GM23338 (cell line): ENCODE measurements around the gene DAGLA. TPM values are rescaled to one million over a fixed set of nuclear protein-coding genes. Genes with fewer than 3 reads are reported as not detected.

Source experiments
- ATAC-seq: fragments of 200-7000 bp; cut with Tn5 transposase; 3 replicates; pipeline ENCODE4 v1.9.1; 2020
- DNase-seq: peaks from one replicate; pipeline ENCODE4 v3.0.0-alpha.2; 2015; ENCODE audit warnings: low spot score
- H2AFZ ChIP-seq: fragments of 200-600 bp; sonication (generic); 2 replicates; pipeline ENCODE4 v1.8.0; 2016; ENCODE audit warnings: antibody characterized with exemption, mild to moderate bottlenecking, moderate library complexity
- H3F3A ChIP-seq: fragments of 200-600 bp; sonication (generic); replicated peaks from 2 replicates; pipeline ENCODE4 v1.8.0; 2017; ENCODE audit warnings: antibody characterized with exemption, mixed run types, low read depth
- H3K27ac ChIP-seq: fragments of 200-600 bp; sonication (generic); 2 replicates; pipeline ENCODE4 v1.6.1; 2016; ENCODE audit warnings: low read depth
- H3K27me3 ChIP-seq: fragments of 200-600 bp; sonication (generic); 2 replicates; pipeline ENCODE4 v1.8.0; 2016; ENCODE audit warnings: mild to moderate bottlenecking, mixed run types, moderate library complexity; ENCODE audit not compliant: insufficient read depth
- H3K36me3 ChIP-seq: fragments of 200-600 bp; sonication (generic); 2 replicates; pipeline ENCODE4 v1.8.0; 2016; ENCODE audit warnings: mild to moderate bottlenecking; ENCODE audit not compliant: insufficient read depth
- H3K4me1 ChIP-seq: fragments of 200-600 bp; sonication (generic); 2 replicates; pipeline ENCODE4 v1.8.0; 2016; ENCODE audit warnings: mild to moderate bottlenecking, moderate library complexity; ENCODE audit not compliant: insufficient read depth
- H3K4me2 ChIP-seq: fragments of 200-600 bp; sonication (generic); 2 replicates; pipeline ENCODE4 v1.7.1; 2017; ENCODE audit warnings: mixed run types
- H3K4me3 ChIP-seq: fragments of 200-600 bp; sonication (generic); 2 replicates; pipeline ENCODE4 v1.6.1; 2016; ENCODE audit warnings: mixed run types
- H3K79me2 ChIP-seq: fragments of 200-600 bp; sonication (generic); replicated peaks from 2 replicates; pipeline ENCODE4 v1.8.0; 2017; ENCODE audit warnings: mild to moderate bottlenecking; ENCODE audit not compliant: insufficient read depth
- H3K9me2 ChIP-seq: fragments of 200-600 bp; sonication (generic); 2 replicates; pipeline ENCODE4 v1.8.0; 2017; ENCODE audit not compliant: insufficient read depth
- H4K20me1 ChIP-seq: fragments of 200-600 bp; sonication (generic); replicated peaks from 2 replicates; pipeline ENCODE4 v1.8.0; 2017; ENCODE audit warnings: mild to moderate bottlenecking; ENCODE audit not compliant: insufficient read depth
- H3K27ac Mint-ChIP-seq: 2 replicates; pipeline ENCODE4 v1.8.0; 2020; ENCODE audit warnings: inconsistent platforms, mild to moderate bottlenecking, moderate library complexity, mixed read lengths
- H3K27me3 Mint-ChIP-seq: 3 replicates; pipeline ENCODE4 v1.8.0; 2022; ENCODE audit warnings: low read depth, mild to moderate bottlenecking, moderate library complexity, mixed read lengths, inconsistent platforms; ENCODE audit not compliant: insufficient read depth, poor library complexity
- H3K36me3 Mint-ChIP-seq: 3 replicates; pipeline ENCODE4 v1.8.0; 2021; ENCODE audit warnings: low read depth, mild to moderate bottlenecking, inconsistent platforms, moderate library complexity, mixed read lengths
- H3K4me1 Mint-ChIP-seq: 3 replicates; pipeline ENCODE4 v1.8.0; 2020; ENCODE audit warnings: mild to moderate bottlenecking, inconsistent platforms, mixed read lengths
- H3K4me3 Mint-ChIP-seq: 3 replicates; pipeline ENCODE4 v1.8.0; 2021; ENCODE audit warnings: moderate library complexity, mild to moderate bottlenecking, inconsistent platforms, mixed read lengths
- H3K9me3 Mint-ChIP-seq: 3 replicates; pipeline ENCODE4 v1.8.0; 2020; ENCODE audit warnings: moderate library complexity, mild to moderate bottlenecking, inconsistent platforms, mixed read lengths
- EZH2 ChIP-seq: fragments of 200-600 bp; sonication (generic); IDR thresholded peaks from one replicate; pipeline ENCODE4 v1.8.0; 2017; ENCODE audit warnings: antibody characterized with exemption, mild to moderate bottlenecking, low read depth; ENCODE audit not compliant: unreplicated experiment
- JUNB ChIP-seq: IDR thresholded peaks from one replicate; pipeline ENCODE4 v1.6.1; 2016; ENCODE audit warnings: antibody characterized with exemption; ENCODE audit not compliant: unreplicated experiment
- ZNF331 ChIP-seq: fragments of 250-450 bp; sonication (Bioruptor Pico); IDR thresholded peaks from 2 replicates; pipeline ENCODE4 v1.5.0; 2020; ENCODE audit warnings: low read depth, mild to moderate bottlenecking, moderate library complexity
- polyA plus RNA-seq: library from polyadenylated mRNA; unstranded; fragments of >200 nt; fragmentation: Nextera tagmentation; extraction: Ambion mirVana; gene quantifications from 2 replicates; pipeline ENCODE4 v1.2.1, GENCODE V29; 2016
- total RNA-seq: library from RNA; depleted of rRNA; stranded (reverse); fragments of >200 nt; shearing (Covaris generic); gene quantifications from 2 replicates; pipeline ENCODE4 v1.2.3, GENCODE V29; 2014
- TF ChIP-seq, protein P1 (sequence below): fragments of 250-450 bp; sonication (Bioruptor Pico); IDR thresholded peaks from 2 replicates; pipeline ENCODE4 v1.5.0; 2020; ENCODE audit warnings: mild to moderate bottlenecking, moderate library complexity
- TF ChIP-seq, protein P2 (sequence below): IDR thresholded peaks from one replicate; pipeline ENCODE4 v1.6.1; 2018; ENCODE audit warnings: antibody characterized with exemption; ENCODE audit not compliant: unreplicated experiment
- TF ChIP-seq, protein P3 (sequence below): IDR thresholded peaks from 2 replicates; pipeline ENCODE4 v1.6.1; 2016; ENCODE audit warnings: antibody characterized with exemption
- TF ChIP-seq, protein P4 (sequence below), 2 experiments: fragments of 200-600 bp in 1 of 2; sonication (generic) in 1 of 2; conservative IDR thresholded peaks; 2 replicates each; pipeline versions ENCODE4 v1.5.1 to v1.6.1; 2016 to 2017; ENCODE audit warnings: antibody characterized with exemption in 2 of 2, low read depth in 2 of 2, mild to moderate bottlenecking in 2 of 2, moderate library complexity in 1 of 2

DAGLA gene
- total and polyA plus RNA-seq, 2 experiments from 2014 or later: 0.55 to 2.5 TPM

DNA sequence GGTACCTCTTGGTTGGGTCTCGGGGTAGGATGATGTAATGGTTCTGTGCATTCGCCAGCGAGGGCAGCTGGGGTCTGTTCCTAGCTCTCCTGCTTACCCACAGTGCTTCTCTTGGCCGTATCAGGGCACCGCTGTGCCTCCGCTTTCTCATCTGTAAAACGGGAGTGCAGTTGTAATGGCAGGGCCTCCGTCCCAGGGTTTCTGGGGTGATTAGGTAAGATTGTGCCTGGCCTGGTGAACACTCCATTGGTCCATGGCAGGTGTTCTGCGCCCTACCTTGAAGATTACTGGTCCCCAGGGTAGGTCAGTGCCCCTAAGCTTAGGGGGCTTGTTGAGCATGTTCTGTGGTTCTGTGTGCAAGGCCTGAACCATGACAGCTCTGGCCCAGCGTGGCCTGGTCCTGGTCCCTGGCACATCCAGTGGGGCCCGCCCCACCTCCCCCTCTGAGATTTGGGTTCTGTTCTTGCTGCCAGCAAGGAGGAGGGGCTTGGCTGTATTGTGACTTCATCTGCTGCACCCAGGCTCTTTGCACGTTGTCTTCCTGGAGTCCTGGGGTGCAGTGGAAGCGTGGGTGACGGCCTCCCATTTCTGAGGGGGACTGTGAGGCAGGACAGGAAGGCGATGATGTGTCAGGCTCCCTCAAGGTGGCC is 77.1 kb downstream of the DAGLA start (continued):
- TF ChIP-seq, protein P1, sequence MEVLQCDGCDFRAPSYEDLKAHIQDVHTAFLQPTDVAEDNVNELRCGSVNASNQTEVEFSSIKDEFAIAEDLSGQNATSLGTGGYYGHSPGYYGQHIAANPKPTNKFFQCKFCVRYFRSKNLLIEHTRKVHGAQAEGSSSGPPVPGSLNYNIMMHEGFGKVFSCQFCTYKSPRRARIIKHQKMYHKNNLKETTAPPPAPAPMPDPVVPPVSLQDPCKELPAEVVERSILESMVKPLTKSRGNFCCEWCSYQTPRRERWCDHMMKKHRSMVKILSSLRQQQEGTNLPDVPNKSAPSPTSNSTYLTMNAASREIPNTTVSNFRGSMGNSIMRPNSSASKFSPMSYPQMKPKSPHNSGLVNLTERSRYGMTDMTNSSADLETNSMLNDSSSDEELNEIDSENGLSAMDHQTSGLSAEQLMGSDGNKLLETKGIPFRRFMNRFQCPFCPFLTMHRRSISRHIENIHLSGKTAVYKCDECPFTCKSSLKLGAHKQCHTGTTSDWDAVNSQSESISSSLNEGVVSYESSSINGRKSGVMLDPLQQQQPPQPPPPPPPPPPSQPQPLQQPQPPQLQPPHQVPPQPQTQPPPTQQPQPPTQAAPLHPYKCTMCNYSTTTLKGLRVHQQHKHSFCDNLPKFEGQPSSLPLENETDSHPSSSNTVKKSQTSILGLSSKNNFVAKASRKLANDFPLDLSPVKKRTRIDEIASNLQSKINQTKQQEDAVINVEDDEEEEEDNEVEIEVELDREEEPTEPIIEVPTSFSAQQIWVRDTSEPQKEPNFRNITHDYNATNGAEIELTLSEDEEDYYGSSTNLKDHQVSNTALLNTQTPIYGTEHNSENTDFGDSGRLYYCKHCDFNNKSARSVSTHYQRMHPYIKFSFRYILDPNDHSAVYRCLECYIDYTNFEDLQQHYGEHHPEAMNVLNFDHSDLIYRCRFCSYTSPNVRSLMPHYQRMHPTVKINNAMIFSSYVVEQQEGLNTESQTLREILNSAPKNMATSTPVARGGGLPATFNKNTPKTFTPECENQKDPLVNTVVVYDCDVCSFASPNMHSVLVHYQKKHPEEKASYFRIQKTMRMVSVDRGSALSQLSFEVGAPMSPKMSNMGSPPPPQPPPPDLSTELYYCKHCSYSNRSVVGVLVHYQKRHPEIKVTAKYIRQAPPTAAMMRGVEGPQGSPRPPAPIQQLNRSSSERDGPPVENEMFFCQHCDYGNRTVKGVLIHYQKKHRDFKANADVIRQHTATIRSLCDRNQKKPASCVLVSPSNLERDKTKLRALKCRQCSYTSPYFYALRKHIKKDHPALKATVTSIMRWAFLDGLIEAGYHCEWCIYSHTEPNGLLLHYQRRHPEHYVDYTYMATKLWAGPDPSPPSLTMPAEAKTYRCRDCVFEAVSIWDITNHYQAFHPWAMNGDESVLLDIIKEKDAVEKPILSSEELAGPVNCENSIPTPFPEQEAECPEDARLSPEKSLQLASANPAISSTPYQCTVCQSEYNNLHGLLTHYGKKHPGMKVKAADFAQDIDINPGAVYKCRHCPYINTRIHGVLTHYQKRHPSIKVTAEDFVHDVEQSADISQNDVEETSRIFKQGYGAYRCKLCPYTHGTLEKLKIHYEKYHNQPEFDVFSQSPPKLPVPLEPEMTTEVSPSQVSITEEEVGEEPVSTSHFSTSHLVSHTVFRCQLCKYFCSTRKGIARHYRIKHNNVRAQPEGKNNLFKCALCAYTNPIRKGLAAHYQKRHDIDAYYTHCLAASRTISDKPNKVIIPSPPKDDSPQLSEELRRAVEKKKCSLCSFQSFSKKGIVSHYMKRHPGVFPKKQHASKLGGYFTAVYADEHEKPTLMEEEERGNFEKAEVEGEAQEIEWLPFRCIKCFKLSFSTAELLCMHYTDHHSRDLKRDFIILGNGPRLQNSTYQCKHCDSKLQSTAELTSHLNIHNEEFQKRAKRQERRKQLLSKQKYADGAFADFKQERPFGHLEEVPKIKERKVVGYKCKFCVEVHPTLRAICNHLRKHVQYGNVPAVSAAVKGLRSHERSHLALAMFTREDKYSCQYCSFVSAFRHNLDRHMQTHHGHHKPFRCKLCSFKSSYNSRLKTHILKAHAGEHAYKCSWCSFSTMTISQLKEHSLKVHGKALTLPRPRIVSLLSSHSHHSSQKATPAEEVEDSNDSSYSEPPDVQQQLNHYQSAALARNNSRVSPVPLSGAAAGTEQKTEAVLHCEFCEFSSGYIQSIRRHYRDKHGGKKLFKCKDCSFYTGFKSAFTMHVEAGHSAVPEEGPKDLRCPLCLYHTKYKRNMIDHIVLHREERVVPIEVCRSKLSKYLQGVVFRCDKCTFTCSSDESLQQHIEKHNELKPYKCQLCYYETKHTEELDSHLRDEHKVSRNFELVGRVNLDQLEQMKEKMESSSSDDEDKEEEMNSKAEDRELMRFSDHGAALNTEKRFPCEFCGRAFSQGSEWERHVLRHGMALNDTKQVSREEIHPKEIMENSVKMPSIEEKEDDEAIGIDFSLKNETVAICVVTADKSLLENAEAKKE (CRISPR knock-in tag): no peak
- no peak for TF ChIP-seq ZNF331 (CRISPR knock-in tag)
- no peak for TF ChIP-seq JUNB
- TF ChIP-seq, protein P2, sequence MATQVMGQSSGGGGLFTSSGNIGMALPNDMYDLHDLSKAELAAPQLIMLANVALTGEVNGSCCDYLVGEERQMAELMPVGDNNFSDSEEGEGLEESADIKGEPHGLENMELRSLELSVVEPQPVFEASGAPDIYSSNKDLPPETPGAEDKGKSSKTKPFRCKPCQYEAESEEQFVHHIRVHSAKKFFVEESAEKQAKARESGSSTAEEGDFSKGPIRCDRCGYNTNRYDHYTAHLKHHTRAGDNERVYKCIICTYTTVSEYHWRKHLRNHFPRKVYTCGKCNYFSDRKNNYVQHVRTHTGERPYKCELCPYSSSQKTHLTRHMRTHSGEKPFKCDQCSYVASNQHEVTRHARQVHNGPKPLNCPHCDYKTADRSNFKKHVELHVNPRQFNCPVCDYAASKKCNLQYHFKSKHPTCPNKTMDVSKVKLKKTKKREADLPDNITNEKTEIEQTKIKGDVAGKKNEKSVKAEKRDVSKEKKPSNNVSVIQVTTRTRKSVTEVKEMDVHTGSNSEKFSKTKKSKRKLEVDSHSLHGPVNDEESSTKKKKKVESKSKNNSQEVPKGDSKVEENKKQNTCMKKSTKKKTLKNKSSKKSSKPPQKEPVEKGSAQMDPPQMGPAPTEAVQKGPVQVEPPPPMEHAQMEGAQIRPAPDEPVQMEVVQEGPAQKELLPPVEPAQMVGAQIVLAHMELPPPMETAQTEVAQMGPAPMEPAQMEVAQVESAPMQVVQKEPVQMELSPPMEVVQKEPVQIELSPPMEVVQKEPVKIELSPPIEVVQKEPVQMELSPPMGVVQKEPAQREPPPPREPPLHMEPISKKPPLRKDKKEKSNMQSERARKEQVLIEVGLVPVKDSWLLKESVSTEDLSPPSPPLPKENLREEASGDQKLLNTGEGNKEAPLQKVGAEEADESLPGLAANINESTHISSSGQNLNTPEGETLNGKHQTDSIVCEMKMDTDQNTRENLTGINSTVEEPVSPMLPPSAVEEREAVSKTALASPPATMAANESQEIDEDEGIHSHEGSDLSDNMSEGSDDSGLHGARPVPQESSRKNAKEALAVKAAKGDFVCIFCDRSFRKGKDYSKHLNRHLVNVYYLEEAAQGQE: no peak
- no peak for TF ChIP-seq EZH2

DNA sequence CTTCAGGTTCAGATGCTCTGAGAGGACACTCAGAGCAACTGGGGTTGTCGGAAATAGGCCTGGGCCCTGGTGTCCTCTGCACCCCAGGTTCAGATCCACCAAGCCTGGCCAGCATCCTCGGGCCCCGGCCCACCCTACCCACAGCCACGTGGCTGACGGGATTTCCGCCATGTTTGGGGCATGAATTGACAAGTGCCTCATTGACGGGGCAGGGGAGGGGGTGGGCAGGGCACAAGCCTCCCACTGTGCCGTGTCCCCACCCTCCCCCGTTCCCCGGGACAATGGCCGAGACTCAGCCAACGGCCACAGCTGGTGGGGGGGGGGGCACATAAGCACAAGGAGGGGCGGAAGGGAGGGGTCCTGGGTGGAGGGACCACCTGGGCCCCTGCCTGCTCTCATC is 80.8 kb downstream of the DAGLA start:
- H3K79me2 ChIP-seq: no peaks in the 10 kb centered on the region
- H3F3A ChIP-seq: no peaks in the 10 kb centered on the region
- H3K9me2 ChIP-seq: no peaks in the 10 kb centered on the region
- ATAC-seq (no peak), DNase-seq (no peak)
- peaks cover 15% of the 10 kb centered on the region for H3K27me3 Mint-ChIP-seq
- H3K4me1 Mint-ChIP-seq: peaks cover 34% of the 10 kb centered on the region
- no peak overlapping the region for H3K4me3 ChIP-seq
- no peaks in the 10 kb centered on the region; the same call in 2 of the 3 replicates for H3K9me3 Mint-ChIP-seq
- no peaks in the 10 kb centered on the region for H3K36me3 Mint-ChIP-seq
- no peaks in the 10 kb centered on the region for H3K27me3 ChIP-seq
- no peaks in the 10 kb centered on the region for H4K20me1 ChIP-seq
- no peak overlapping the region for H3K4me2 ChIP-seq
- no peak overlapping the region for H2AFZ ChIP-seq
- H3K4me3 Mint-ChIP-seq: no peak overlapping the region
- H3K27ac Mint-ChIP-seq: no peak overlapping the region
- no peak overlapping the region for H3K27ac ChIP-seq
- H3K36me3 ChIP-seq: no peaks in the 10 kb centered on the region
- peaks cover 26% of the 10 kb centered on the region; the same call in 1 of the 2 replicates for H3K4me1 ChIP-seq
- TF ChIP-seq, protein P3, sequence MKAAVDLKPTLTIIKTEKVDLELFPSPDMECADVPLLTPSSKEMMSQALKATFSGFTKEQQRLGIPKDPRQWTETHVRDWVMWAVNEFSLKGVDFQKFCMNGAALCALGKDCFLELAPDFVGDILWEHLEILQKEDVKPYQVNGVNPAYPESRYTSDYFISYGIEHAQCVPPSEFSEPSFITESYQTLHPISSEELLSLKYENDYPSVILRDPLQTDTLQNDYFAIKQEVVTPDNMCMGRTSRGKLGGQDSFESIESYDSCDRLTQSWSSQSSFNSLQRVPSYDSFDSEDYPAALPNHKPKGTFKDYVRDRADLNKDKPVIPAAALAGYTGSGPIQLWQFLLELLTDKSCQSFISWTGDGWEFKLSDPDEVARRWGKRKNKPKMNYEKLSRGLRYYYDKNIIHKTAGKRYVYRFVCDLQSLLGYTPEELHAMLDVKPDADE: no peak
- TF ChIP-seq, protein P4, sequence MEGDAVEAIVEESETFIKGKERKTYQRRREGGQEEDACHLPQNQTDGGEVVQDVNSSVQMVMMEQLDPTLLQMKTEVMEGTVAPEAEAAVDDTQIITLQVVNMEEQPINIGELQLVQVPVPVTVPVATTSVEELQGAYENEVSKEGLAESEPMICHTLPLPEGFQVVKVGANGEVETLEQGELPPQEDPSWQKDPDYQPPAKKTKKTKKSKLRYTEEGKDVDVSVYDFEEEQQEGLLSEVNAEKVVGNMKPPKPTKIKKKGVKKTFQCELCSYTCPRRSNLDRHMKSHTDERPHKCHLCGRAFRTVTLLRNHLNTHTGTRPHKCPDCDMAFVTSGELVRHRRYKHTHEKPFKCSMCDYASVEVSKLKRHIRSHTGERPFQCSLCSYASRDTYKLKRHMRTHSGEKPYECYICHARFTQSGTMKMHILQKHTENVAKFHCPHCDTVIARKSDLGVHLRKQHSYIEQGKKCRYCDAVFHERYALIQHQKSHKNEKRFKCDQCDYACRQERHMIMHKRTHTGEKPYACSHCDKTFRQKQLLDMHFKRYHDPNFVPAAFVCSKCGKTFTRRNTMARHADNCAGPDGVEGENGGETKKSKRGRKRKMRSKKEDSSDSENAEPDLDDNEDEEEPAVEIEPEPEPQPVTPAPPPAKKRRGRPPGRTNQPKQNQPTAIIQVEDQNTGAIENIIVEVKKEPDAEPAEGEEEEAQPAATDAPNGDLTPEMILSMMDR (conservative IDR thresholded peaks at IDR 0.05; ENCODE audit: low read depth in 2 of 2): no peak
- TF ChIP-seq EZH2 (no peak), ZNF331 (CRISPR knock-in tag) (no peak)
- TF ChIP-seq, protein P2: no peak
